Heart right ventricle (tissue), 16 donors: ENCODE data around the gene ONECUT2. TPM values are rescaled to one million over a fixed set of nuclear protein-coding genes. Genes with fewer than 3 reads are reported as not detected.

ENCODE experiments used
- ATAC-seq, 8 donors: fragments of 200-7000 bp; cut with Tn5 transposase; one replicate each; pipeline ENCODE4 v1.9.1; 2020; ENCODE audit warnings: mild to moderate bottlenecking in 8 of 8, moderate library complexity in 8 of 8, moderate number of reproducible peaks in 1 of 8
- DNase-seq, 2 donors: peaks; one replicate each; pipeline ENCODE4 v3.0.0-alpha.2; 2020
- H3K27ac ChIP-seq, 10 donors: fragments of 200-600 bp; sonication (generic) in 2 of 10; one replicate each; pipeline versions ENCODE4 v1.5.0 to v1.8.0; 2020 to 2022; ENCODE audit warnings: mild to moderate bottlenecking in 3 of 10
- H3K27me3 ChIP-seq, 7 donors: fragments of 200-600 bp; one replicate each; pipeline ENCODE4 v1.8.0; 2021 to 2022; ENCODE audit warnings: mild to moderate bottlenecking in 2 of 7
- H3K36me3 ChIP-seq, 9 donors: fragments of 200-600 bp; sonication (generic) in 1 of 9; one replicate each; pipeline versions ENCODE4 v1.5.0 to v1.8.0; 2020 to 2022; ENCODE audit warnings: mild to moderate bottlenecking in 2 of 9
- H3K4me1 ChIP-seq, 9 donors: fragments of 200-600 bp; sonication (generic) in 1 of 9; one replicate each; pipeline versions ENCODE4 v1.5.0 to v1.8.0; 2020 to 2022; ENCODE audit warnings: mild to moderate bottlenecking in 4 of 9
- H3K4me3 ChIP-seq, 10 donors: fragments of 200-600 bp; sonication (generic) in 2 of 10; one replicate each; pipeline versions ENCODE4 v1.5.0 to v1.8.0; 2020 to 2022; ENCODE audit warnings: mild to moderate bottlenecking in 7 of 10, moderate library complexity in 2 of 10
- H3K9me3 ChIP-seq, 11 donors: fragments of 200-600 bp in 10 of 11; sonication (generic) in 2 of 11; one replicate each; pipeline versions ENCODE4 v1.5.0 to v1.8.0; 2013 to 2022; ENCODE audit warnings: mild to moderate bottlenecking in 2 of 11, control low read depth in 1 of 11, moderate library complexity in 1 of 11
- CTCF ChIP-seq, 9 donors: fragments of 200-600 bp; sonication (generic) in 2 of 9; IDR thresholded peaks; one replicate each; pipeline versions ENCODE4 v1.5.0 to v1.8.0; 2021 to 2022; ENCODE audit warnings: antibody characterized with exemption in 9 of 9, mild to moderate bottlenecking in 5 of 9, moderate library complexity in 1 of 9
- WGBS, 2 donors: extraction: QIAGEN DNeasy Blood & Tissue Kit; methylation state at CpG; one replicate each; pipeline ENCODE4 v1.1.7; 2013; ENCODE audit warnings: inconsistent platforms in 1 of 2; 5-methylcytosine and 5-hydroxymethylcytosine counted together
- intact Hi-C, 10 donors: fragments of 100-400 bp; cut with DNase I; formaldehyde crosslinking; loops; one replicate each; pipeline versions ENCODE4 v1.11.1 to v1.14.2; 2022
- polyA plus RNA-seq, 2 donors: library from polyadenylated mRNA; stranded (reverse); fragments of 200-250 nt; gene quantifications; one replicate each; pipeline ENCODE4 v1.2.3, GENCODE V29; 2013
- total RNA-seq, 10 donors: library from RNA; stranded (reverse); fragmentation: NEBNext Ultra II Directional in 3 of 10; extraction: Animal tissue kit (Norgen Biotek cat#: 25700) in 3 of 10; gene quantifications; one replicate each; pipeline versions ENCODE4 v1.2.1 to v1.2.4, GENCODE V29; 2021 to 2023
- donor health status: Arrhythmogenic right ventricular cardiomyopathy.
- donor health status: ischemic (EF 13 %, LVEDD 7.1; RV severe dilation, severe dysfunction).
- donor health status: healthy with polysubstance abuse.
- donor health status: DM: no; HTN: yes; CAD: no.
- donor health status: DM: no; HTN: no; CAD: no.
- donor health status: ischemic (EF 25% LVEDD 6.9; RV normal size, moderate dysfunction).
- donor health status: ischemic (EF 25% LVEDD 5.7; RV mildly dilated, moderate dysfunction).
- donor health status: healthy.
- donor health status: DM: yes; HTN: yes; CAD: no.
- donor health status: Ischemic cardiomyopathy.
- donor health status: ischemic (EF 35%, LVEDD 5.7; RV mildly dilated, moderate dysfunction).
- donor health status: nonischemic (EF 11% LVEDD 7.7; RV severe dilation, severe dysfunction).
- donor health status: DM: yes; HTN: yes; CAD: no.
- donor health status: PGD.
- donor health status: ischemic (EF 29% LVEDD 5.4; RV normal size, mild dysfunction).
- donor health status: nonischemic (EF 23%, LVEDD 6.1; RV moderate dilation, normal function).

ONECUT2 gene
- total and polyA plus RNA-seq, 12 donors, result under 0.01 to 0.53 (median 0.09) TPM; not detected in 3

GRCh38 chr18:57397440-57398132, 37.6 kb upstream of the ONECUT2 start:
- no peak for DNase-seq
- H3K36me3 ChIP-seq, result no peaks in the 10 kb centered on the region
- intact Hi-C loops, result no loop called here
- 58 to 64% methylated on average over 2 of the region's 2 CpGs for WGBS, 2 donors
- H3K4me3 ChIP-seq, result no peak overlapping the region
- ATAC-seq, result no peak
- H3K9me3 ChIP-seq, result peaks cover 0 to 23% (median 10%) of the 10 kb centered on the region in 11 donors
- peaks cover 0 to 13% (median 0%) of the 10 kb centered on the region in 7 donors for H3K27me3 ChIP-seq
- H3K4me1 ChIP-seq, result no peaks in the 10 kb centered on the region
- no peak for TF ChIP-seq CTCF (IDR thresholded peaks at IDR 0.05)
- no peak overlapping the region for H3K27ac ChIP-seq

DNA sequence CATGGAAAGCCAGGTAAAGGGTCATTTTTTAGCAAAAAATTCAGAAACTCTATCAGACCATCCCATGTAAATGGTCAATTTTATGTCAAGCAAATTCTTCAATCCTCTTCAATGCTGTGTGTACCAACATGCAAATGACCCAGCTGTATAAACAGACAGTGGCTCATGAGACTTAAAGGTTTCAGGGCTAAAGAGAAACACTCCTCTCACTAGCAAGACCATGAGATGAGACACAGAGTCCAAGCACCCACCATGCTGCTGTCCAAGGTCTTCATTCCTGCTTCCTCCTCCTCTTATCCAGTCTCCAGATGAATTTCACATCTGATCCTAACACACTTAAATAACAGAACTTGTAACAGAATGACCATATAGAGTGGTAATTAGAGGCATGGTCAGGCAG, 30.8 kb upstream of the ONECUT2 start:
- H3K9me3 ChIP-seq, result peaks cover 0 to 7% (median 0%) of the 10 kb centered on the region in 11 donors
- H3K4me1 ChIP-seq, result no peaks in the 10 kb centered on the region
- peaks cover 0 to 60% (median 0%) of the 10 kb centered on the region in 7 donors for H3K27me3 ChIP-seq
- H3K4me3 ChIP-seq, result no peak overlapping the region
- H3K36me3 ChIP-seq, result no peaks in the 10 kb centered on the region
- intact Hi-C loops, result no loop called here
- TF ChIP-seq CTCF (IDR thresholded peaks at IDR 0.05), result no peak
- no peak overlapping the region for H3K27ac ChIP-seq
- DNase-seq (no peak), ATAC-seq (no peak)

- intact Hi-C loops, result no loop called here
- H3K9me3 ChIP-seq, result peaks cover 0 to 11% (median 0%) of the 10 kb centered on the region in 11 donors
- TF ChIP-seq CTCF (IDR thresholded peaks at IDR 0.05), result no peak
- no peak overlapping the region for H3K27ac ChIP-seq
- no peak for DNase-seq
- no peak overlapping the region for H3K4me3 ChIP-seq
- no peaks in the 10 kb centered on the region for H3K36me3 ChIP-seq
- no peak for ATAC-seq
- H3K4me1 ChIP-seq, result no peaks in the 10 kb centered on the region
- H3K27me3 ChIP-seq, result peaks cover 0 to 54% (median 0%) of the 10 kb centered on the region in 7 donors
These were observed 25.5 kb upstream of the ONECUT2 start for GRCh38 chr18:57409650-57410049.

DNA sequence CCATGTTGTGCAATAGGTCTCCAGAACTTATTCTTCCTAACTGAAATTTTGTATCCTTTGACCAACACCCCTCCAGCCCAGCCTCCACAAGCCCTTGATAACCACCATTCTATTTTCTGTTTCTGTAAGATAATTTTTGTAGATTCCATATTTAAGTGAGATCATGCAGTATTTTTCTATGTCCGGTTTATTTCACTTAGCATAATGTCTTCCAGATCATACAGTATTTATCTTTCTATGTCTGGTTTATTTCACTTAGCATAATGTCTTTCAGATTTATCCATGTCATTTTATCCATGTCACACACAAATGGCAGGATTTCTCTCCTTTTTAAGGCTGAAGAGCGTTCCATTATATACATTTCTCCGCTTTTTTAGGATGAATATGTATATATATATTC, 24.4 kb upstream of the ONECUT2 start:
- H3K27me3 ChIP-seq, result peaks cover 0 to 48% (median 0%) of the 10 kb centered on the region in 7 donors
- H3K36me3 ChIP-seq, result no peaks in the 10 kb centered on the region
- 64 to 79% methylated on average over 3 of the region's 3 CpGs for WGBS, 2 donors
- H3K4me1 ChIP-seq, result no peaks in the 10 kb centered on the region
- DNase-seq (no peak), ATAC-seq (no peak)
- no peak for TF ChIP-seq CTCF (IDR thresholded peaks at IDR 0.05)
- intact Hi-C loops, result no loop called here
- H3K9me3 ChIP-seq, result peaks cover 0 to 11% (median 0%) of the 10 kb centered on the region in 11 donors
- H3K27ac ChIP-seq, result no peak overlapping the region
- no peak overlapping the region for H3K4me3 ChIP-seq
